ENCODE results near the gene AP3S1. TPM values are rescaled to one million over a fixed set of nuclear protein-coding genes. Genes with fewer than 3 reads are reported as not detected.
"Not testable (repeated sequence)": the region's sequence is repeated elsewhere in the genome, so short reads cannot be mapped to it uniquely, and the experiment has no call there.

AP3S1 gene
- polyA plus RNA-seq, 1 donor, result 121 TPM

GRCh38 chr5:115858396-115858795 is 16.7 kb downstream of the AP3S1 start:
- DNase-seq, result no peak
- peaks cover 3% of the 10 kb centered on the region for H3K9me3 ChIP-seq (ENCODE audit: control insufficient read depth, low read depth, low read length)
- H3K4me1 ChIP-seq (ENCODE audit: control insufficient read depth, insufficient read depth, low read length), result peaks cover 18% of the 10 kb centered on the region
- H3K36me3 ChIP-seq (ENCODE audit: control insufficient read depth, insufficient read depth, low read length), result peaks cover 3% of the 10 kb centered on the region
- H3K4me3 ChIP-seq (ENCODE audit: low read length), result no peak overlapping the region
- WGBS (ENCODE audit: insufficient coverage, low lambda C conversion rate), result 89% methylated on average over 3 of the region's 3 CpGs
- no peaks in the 10 kb centered on the region for H3K27me3 ChIP-seq (ENCODE audit: control insufficient read depth, insufficient read depth, low read length)
- H3K27ac ChIP-seq (ENCODE audit: low read length), result no peak overlapping the region

DNA sequence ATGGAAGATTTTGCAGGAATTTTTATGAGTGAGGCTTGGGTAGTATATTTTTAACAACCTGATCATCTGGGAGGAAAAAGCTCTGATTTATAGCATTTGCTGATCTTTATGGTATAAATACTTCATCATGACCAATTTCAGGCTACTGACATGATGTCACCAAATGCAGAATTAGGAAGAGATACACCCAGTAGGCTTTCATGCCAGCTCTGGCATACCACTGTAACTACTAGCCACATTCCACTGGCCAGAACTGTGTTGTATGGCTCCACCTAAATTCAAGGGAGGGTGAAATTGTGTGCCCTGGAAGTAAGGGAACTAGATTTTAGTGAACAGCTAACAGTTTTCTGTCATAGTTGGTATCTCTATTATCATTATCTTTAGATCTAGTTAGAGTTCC is 17.6 kb downstream of the AP3S1 start:
- peaks cover 18% of the 10 kb centered on the region for H3K4me1 ChIP-seq (ENCODE audit: control insufficient read depth, insufficient read depth, low read length)
- no peak for DNase-seq
- no peaks in the 10 kb centered on the region for H3K36me3 ChIP-seq (ENCODE audit: control insufficient read depth, insufficient read depth, low read length)
- H3K4me3 ChIP-seq (ENCODE audit: low read length), result no peak overlapping the region
- no peaks in the 10 kb centered on the region for H3K9me3 ChIP-seq (ENCODE audit: control insufficient read depth, low read depth, low read length)
- no peak overlapping the region for H3K27ac ChIP-seq (ENCODE audit: low read length)
- H3K27me3 ChIP-seq (ENCODE audit: control insufficient read depth, insufficient read depth, low read length), result no peaks in the 10 kb centered on the region

DNA sequence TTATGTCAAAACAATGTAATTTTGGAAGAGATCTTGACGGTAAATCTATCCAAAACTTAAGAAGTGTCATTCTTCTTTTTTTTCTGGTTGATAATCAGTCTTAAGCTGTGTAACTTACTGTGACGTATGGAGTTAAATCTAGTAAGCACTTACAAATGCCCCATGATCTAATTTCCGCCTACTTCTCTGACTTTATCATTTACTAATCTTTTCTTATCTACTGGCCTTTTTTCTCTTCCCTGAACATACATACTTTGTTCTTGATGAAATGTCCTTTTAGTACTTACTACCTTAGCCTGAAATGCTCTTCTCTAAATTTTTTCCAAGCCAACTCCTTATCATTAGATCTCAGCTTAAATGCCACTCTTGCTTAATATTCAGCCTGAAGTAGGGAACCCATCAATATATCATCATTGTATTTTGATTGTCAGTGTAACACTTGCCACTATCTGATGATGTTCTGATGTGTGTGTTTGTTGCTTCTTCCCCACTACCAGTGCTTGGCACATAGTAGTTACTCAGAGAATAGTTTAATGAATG is 27.6 kb downstream of the AP3S1 start:
- Histone ChIP-seq H3K4me3 (ENCODE audit: low read length) (no peak overlapping the region), H3K27ac (ENCODE audit: low read length) (no peak overlapping the region), H3K4me1 (ENCODE audit: control insufficient read depth, insufficient read depth, low read length) (peaks cover 3% of the 10 kb centered on the region), H3K36me3 (ENCODE audit: control insufficient read depth, insufficient read depth, low read length) (peaks cover 21% of the 10 kb centered on the region), H3K9me3 (ENCODE audit: control insufficient read depth, low read depth, low read length) (no peaks in the 10 kb centered on the region), H3K27me3 (ENCODE audit: control insufficient read depth, insufficient read depth, low read length) (no peaks in the 10 kb centered on the region)
- WGBS (ENCODE audit: insufficient coverage, low lambda C conversion rate), result 67% methylated on average over 1 of the region's 3 CpGs
- no peak for DNase-seq

GRCh38 chr5:115872447-115872846 is 30.7 kb downstream of the AP3S1 start:
- no peaks in the 10 kb centered on the region for H3K9me3 ChIP-seq (ENCODE audit: control insufficient read depth, low read depth, low read length)
- WGBS (ENCODE audit: insufficient coverage, low lambda C conversion rate), result 100% methylated on average over 2 of the region's 2 CpGs

GRCh38 chr5:115873392-115873791 is 31.7 kb downstream of the AP3S1 start:
- WGBS (ENCODE audit: insufficient coverage, low lambda C conversion rate), result no CpG with 5 or more reads among the region's 1 CpG
- Histone ChIP-seq H3K4me1 (ENCODE audit: control insufficient read depth, insufficient read depth, low read length) (peaks cover 3% of the 10 kb centered on the region), H3K9me3 (ENCODE audit: control insufficient read depth, low read depth, low read length) (no peaks in the 10 kb centered on the region), H3K36me3 (ENCODE audit: control insufficient read depth, insufficient read depth, low read length) (peaks cover 25% of the 10 kb centered on the region), H3K4me3 (ENCODE audit: low read length) (no peak overlapping the region), H3K27me3 (ENCODE audit: control insufficient read depth, insufficient read depth, low read length) (no peaks in the 10 kb centered on the region), H3K27ac (ENCODE audit: low read length) (no peak overlapping the region)
- DNase-seq, result no peak

More at GRCh38 chr5:115872447-115872846, 30.7 kb downstream of the AP3S1 start:
- H3K27me3 ChIP-seq (ENCODE audit: control insufficient read depth, insufficient read depth, low read length), result no peaks in the 10 kb centered on the region
- H3K27ac ChIP-seq (ENCODE audit: low read length), result no peak overlapping the region
- DNase-seq, result no peak
- no peak overlapping the region for H3K4me3 ChIP-seq (ENCODE audit: low read length)
- peaks cover 3% of the 10 kb centered on the region for H3K4me1 ChIP-seq (ENCODE audit: control insufficient read depth, insufficient read depth, low read length)
- H3K36me3 ChIP-seq (ENCODE audit: control insufficient read depth, insufficient read depth, low read length), result peaks cover 25% of the 10 kb centered on the region

DNA sequence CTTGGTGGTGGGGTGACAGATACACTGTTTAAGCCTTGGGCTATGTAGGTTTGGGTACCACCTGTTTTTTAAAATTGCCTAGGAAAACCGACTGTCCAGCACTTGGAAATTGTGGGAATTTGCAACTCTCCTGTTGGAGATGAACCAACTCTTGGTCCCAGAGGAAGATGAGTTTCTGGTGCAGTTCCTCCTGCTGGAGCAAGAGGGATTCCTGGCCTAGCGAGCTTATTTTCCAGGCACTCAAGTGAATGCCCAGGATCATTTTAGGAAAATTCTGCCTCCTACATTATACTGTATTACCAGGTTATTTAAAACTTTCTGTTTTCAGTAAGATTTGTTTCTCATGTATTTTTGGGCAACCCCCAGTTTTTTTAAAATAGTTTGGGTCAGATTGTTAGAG is 33.7 kb downstream of the AP3S1 start:
- no peaks in the 10 kb centered on the region for H3K27me3 ChIP-seq (ENCODE audit: control insufficient read depth, insufficient read depth, low read length)
- WGBS (ENCODE audit: insufficient coverage, low lambda C conversion rate), result 100% methylated on average over 1 of the region's 2 CpGs
- H3K9me3 ChIP-seq (ENCODE audit: control insufficient read depth, low read depth, low read length), result no peaks in the 10 kb centered on the region
- peaks cover 22% of the 10 kb centered on the region for H3K36me3 ChIP-seq (ENCODE audit: control insufficient read depth, insufficient read depth, low read length)
- H3K27ac ChIP-seq (ENCODE audit: low read length), result no peak overlapping the region
- DNase-seq, result no peak
- no peaks in the 10 kb centered on the region for H3K4me1 ChIP-seq (ENCODE audit: control insufficient read depth, insufficient read depth, low read length)
- no peak overlapping the region for H3K4me3 ChIP-seq (ENCODE audit: low read length)

DNA sequence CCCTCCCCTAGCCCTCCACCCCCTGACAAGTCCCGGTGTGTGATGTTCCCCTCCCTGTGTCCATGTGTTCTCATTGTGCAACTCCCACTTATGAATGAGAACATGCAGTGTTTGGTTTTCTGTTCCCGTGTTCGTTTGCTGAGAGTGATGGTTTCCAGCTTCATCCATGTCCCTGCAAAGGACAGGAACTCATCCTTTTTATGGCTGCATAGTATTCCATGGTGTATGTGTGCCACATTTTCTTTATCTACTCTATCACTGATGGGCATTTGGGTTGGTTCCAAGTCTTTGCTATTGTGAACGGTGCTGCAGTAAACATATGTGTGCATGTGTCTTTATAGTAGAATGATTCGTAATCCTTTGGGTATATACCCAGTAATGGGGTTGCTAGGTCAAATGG is 35.6 kb downstream of the AP3S1 start:
- H3K4me1 ChIP-seq (ENCODE audit: control insufficient read depth, insufficient read depth, low read length); DNase-seq; H3K27ac ChIP-seq (ENCODE audit: low read length); H3K9me3 ChIP-seq (ENCODE audit: control insufficient read depth, low read depth, low read length); H3K27me3 ChIP-seq (ENCODE audit: control insufficient read depth, insufficient read depth, low read length); H3K36me3 ChIP-seq (ENCODE audit: control insufficient read depth, insufficient read depth, low read length); H3K4me3 ChIP-seq (ENCODE audit: low read length): not testable (repeated sequence)
- WGBS (ENCODE audit: insufficient coverage, low lambda C conversion rate), result no CpG with 5 or more reads among the region's 5 CpGs

GRCh38 chr5:115882434-115882833 is 40.7 kb downstream of the AP3S1 start:
- not testable (repeated sequence) for H3K27ac ChIP-seq (ENCODE audit: low read length); H3K4me1 ChIP-seq (ENCODE audit: control insufficient read depth, insufficient read depth, low read length); H3K36me3 ChIP-seq (ENCODE audit: control insufficient read depth, insufficient read depth, low read length); H3K27me3 ChIP-seq (ENCODE audit: control insufficient read depth, insufficient read depth, low read length); H3K4me3 ChIP-seq (ENCODE audit: low read length); DNase-seq; H3K9me3 ChIP-seq (ENCODE audit: control insufficient read depth, low read depth, low read length)
- no CpG with 5 or more reads among the region's 8 CpGs for WGBS (ENCODE audit: insufficient coverage, low lambda C conversion rate)

DNA sequence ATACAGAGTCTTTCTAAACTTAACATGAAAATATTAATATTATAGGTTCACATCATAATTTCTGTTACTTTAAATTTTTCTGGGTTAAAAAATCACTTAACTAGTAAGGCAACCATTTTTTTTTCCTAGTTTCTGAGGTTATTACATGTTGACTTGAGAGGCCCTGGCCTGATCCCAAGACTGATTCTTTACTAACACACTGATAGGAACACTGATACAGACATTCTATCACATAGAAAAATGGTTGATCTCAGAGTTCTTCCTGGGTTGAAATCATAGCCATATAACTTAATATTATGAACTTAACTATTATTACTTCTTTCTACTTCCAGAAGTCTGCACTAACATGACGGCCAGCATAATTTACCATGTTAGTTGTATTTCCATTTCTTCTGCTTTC is 43.0 kb downstream of the AP3S1 start:
- peak overlapping the region; percentile 39 for H3K27ac ChIP-seq (ENCODE audit: low read length)
- no peaks in the 10 kb centered on the region for H3K9me3 ChIP-seq (ENCODE audit: control insufficient read depth, low read depth, low read length)
- no peak overlapping the region for H3K4me3 ChIP-seq (ENCODE audit: low read length)
- H3K4me1 ChIP-seq (ENCODE audit: control insufficient read depth, insufficient read depth, low read length), result no peaks in the 10 kb centered on the region
- no peak for DNase-seq
- H3K27me3 ChIP-seq (ENCODE audit: control insufficient read depth, insufficient read depth, low read length), result no peaks in the 10 kb centered on the region
- H3K36me3 ChIP-seq (ENCODE audit: control insufficient read depth, insufficient read depth, low read length), result peaks cover 4% of the 10 kb centered on the region
- WGBS (ENCODE audit: insufficient coverage, low lambda C conversion rate), result 88% methylated on average over 1 of the region's 1 CpG

DNA sequence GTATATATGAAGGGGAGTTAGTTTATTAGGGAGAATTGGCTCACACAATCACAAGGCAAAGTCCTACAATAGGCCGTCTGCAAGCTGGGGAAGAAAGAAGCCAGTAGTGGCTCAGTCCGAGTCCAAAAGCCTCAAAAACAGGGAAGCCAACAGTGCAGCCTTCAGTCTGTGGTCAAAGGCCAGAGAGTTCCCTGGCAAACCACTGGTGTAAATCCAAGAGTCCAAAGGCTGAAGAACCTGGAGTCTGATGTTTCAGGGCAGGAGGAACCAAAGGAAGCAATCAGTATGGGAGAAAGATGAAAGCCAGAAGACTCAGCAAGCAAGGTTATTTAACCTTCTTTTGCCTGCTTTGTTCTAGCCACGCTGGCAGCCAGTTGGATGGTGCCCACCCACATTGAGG is 43.5 kb downstream of the AP3S1 start:
- WGBS (ENCODE audit: insufficient coverage, low lambda C conversion rate), result no CpG with 5 or more reads among the region's 3 CpGs
- H3K4me1 ChIP-seq (ENCODE audit: control insufficient read depth, insufficient read depth, low read length); H3K27me3 ChIP-seq (ENCODE audit: control insufficient read depth, insufficient read depth, low read length); H3K4me3 ChIP-seq (ENCODE audit: low read length); H3K9me3 ChIP-seq (ENCODE audit: control insufficient read depth, low read depth, low read length); H3K36me3 ChIP-seq (ENCODE audit: control insufficient read depth, insufficient read depth, low read length): not testable (repeated sequence)
- peak; percentile 65 to 82 for DNase-seq
- peak overlapping the region; percentile 70 for H3K27ac ChIP-seq (ENCODE audit: low read length)

GRCh38 chr5:115888027-115888426 is 46.3 kb downstream of the AP3S1 start:
- WGBS (ENCODE audit: insufficient coverage, low lambda C conversion rate), result 71% methylated on average over 1 of the region's 1 CpG
- Histone ChIP-seq H3K9me3 (ENCODE audit: control insufficient read depth, low read depth, low read length) (no peaks in the 10 kb centered on the region), H3K4me3 (ENCODE audit: low read length) (no peak overlapping the region), H3K27me3 (ENCODE audit: control insufficient read depth, insufficient read depth, low read length) (no peaks in the 10 kb centered on the region), H3K36me3 (ENCODE audit: control insufficient read depth, insufficient read depth, low read length) (peaks cover 2% of the 10 kb centered on the region), H3K4me1 (ENCODE audit: control insufficient read depth, insufficient read depth, low read length) (no peaks in the 10 kb centered on the region), H3K27ac (ENCODE audit: low read length) (no peak overlapping the region)
- no peak for DNase-seq
